Measurements from ENCODE around the gene CDHR4.
"Not testable (repeated sequence)": the region's sequence is repeated elsewhere in the genome, so short reads cannot be mapped to it uniquely, and the experiment has no call there.

Gene CDHR4

DNA sequence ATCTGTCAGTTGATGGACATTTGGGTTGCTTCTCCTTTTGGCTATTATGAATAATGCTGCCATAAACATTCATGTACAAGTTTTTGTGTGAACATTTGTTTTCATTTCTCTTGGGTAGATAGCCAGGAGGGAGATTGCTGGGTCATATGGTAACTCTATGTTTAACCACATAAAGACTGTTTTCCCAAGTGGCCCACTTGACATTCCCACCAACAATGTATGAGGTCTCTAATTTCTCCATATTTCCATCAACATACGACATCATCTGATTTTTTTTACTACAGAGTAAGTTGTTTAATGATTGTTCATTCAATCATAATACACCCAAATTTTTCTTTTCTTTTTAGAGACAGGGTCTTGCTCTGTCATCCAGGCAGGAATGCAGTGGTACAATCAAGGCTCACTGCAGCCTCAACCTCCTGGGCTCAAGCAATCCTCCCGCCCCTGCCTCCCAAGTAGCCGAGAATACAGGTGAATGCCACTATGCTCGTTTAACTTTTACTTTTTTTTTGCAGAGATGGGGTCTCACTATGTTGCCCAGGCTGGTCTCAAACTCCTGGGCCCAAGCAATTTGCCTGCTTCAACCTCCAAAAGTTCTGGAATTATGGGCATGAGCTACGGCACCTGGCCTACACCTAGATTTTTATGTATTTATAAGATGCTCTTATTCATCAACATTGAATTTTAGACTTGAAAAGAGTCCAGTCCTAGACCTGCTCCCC is 20.2 kb downstream of the CDHR4 start:
- DNase-seq, result no peak

DNA sequence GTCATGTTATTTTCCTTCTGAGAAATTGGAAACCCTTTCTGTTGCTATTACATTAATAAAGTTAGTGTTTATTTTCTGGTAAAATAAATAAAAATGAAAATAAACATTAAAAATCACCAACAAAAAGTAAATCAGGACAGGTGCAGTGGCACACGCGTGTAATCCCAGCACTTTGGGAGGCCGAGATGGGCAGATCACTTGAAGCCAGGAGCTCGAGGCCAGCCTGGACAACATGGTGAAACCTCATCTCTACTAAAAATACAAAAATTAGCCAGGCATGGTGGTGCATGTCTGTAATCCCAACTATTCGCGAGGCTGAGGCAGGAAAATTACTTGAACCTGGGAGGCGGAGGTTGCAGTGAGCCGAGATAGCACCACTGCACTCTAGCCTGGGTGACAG is 23.6 kb downstream of the CDHR4 start:
- DNase-seq, result not testable (repeated sequence)

DNA sequence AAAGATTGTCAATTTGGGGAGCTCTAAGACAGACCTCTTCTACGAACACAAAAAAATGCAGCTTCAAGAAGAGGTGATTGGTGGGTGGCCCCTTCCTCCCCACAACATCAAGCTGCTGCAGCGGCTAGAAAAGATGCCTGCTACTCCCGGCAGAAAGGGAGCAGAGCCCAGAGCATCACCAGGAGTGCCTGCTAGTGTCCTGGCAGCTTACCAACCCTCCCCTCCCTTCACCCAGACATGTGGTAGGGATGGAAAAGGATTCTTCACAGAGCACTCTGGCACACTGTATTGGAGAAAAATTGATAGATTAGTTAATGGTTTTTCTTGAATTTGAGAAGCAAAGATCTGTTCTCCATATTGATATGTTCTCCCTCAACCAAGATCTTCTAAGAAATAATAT is 24.1 kb downstream of the CDHR4 start:
- DNase-seq, result no peak

DNA sequence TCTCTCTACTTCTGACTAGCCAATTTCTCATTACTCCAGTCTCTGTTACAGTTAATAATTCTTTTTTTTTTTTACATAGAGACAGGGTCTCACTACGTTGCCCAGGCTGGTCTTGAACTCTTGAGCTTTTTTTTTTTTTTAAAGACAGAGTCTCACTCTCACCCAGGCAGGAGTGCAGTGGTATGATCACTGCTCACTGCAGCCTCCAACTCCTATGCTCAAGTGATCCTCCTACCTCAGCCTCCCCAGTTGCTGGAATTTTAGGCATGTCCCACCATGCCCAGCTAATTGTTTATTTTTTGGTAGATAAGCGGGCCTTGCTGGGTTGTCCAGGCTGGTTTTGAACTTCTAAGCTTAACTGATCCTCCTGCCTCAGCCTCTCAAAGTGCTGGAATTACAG is 27.0 kb downstream of the CDHR4 start:
- DNase-seq, result no peak

DNA sequence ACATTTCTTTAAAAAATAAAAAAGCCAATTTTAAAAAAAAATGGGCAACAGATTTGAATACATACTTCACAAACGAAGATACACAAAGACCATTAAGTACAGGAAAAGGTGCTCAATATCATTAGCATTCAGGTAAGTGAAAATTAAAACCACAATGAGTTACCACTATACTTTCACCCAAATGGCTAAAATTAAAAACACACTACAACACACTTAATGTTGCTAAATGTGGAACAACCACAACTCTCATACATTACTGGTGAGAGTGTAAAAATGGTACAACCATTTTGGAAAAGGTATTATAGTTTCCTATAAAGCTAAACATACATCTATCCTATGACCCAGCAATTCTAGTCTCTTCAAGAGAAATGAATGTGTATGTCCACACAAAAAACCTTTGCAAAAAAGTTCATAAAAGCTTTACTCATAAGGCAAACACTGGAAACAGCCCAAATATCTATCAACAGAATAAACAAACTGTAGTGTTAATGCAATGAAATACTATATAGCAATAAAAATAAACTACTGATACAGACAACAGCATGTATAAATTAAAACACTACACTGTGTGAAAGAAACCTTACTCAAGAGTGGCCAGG is 28.2 kb downstream of the CDHR4 start:
- no peak for DNase-seq

DNA sequence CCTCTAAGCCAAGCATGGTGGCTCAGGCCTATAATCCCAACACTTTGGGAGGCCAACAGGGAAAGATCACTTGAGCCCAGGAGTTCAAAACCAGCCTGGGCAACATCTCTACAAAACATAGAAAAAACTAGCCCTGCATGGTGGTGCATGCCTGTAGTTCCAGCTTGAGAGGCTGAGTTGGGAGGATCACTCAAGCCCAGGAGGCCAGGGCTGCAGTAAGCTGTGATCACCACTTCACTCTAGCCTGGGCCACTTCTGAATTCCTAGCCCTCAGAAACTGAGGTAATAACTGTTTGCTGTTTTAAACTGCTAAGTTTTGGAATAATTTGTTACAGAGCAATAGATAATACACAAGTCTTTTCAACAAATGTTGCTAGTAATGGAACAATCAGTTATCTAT is 29.7 kb downstream of the CDHR4 start:
- DNase-seq, result no peak

DNA sequence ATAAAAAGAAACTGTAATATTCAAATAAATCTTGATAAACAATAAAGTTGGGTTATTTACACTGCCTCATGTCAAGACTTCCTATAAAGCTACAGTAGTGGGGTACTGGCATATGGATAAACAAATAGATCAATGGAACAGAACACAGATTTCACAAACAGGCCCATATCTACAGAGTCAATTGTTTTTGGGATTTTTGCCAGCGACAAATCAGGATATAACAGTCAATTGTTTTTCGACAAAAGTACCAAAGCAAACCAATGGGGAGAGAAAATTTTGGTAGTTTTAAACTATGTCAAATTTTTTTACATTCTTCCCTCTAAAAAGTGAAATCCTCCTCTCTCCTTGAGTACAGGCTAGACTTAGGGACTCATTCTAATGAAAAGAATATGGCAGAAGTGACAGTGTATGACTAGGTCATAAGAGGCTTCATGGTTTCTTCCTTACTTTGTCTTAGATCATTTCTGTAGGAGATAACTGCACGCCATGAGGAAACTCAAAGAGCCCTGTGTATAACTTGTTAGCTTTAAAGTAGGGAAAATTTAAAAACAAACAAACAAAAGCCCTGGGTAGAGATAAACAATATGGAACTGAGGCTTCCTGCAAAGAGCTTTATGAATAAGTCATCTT is 30.3 kb downstream of the CDHR4 start:
- no peak for DNase-seq

DNA sequence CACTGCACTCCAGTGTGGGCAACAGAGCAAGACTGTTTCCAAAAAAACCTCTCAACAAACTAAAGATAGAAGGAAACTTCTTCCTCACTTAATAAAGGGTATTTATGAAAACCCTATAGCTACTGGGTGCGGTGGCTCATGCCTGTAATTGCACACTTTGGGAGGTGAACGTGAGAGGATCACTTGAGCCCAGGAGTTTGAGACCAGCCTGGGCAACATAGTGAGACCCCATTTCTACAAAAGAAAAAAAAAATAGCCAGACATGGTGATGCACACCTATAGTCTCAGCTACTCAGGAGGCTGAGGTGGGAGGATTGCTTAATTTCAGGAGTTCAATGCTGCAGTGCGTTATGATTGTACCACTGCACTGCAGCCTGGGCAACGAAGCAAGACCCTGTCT is 35.7 kb downstream of the CDHR4 start:
- no peak for DNase-seq

DNA sequence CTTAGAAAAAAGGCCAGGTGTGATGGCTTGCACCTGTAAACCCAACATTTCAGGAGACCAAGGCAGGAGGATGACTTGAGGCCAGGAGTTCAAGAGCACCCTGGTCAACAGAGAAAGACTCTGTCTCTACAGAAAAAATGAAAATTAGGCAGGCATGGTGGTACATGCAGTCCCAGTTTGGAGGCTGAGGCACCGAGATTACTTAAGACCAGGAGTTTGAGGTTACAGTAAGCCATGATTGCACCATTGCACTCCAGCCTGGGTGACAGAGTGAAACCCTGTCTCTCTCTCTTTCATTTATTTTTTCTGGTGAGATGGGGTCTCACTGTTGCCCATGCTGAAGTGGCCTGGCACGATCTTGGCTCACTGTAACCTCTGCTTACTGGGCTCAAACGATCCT is 38.0 kb downstream of the CDHR4 start:
- DNase-seq, result no peak

DNA sequence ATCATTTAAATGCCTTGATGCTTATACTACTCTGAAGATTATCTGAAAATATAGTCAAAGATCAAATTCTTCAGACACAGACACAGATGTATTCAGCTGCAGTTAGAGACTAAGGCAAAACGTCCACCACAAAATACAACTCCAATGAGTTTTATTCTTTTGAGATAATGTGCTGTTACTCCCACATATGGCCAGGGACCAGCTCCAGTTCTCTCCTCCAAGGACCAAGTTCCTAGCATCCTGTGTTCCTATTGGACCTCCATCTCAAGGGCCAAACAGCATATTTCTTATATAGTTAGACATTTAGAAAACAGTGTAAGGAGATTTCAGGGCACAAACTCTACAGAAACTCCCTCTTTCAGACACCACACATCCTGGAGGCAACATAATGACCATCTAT is 40.4 kb downstream of the CDHR4 start:
- no peak for DNase-seq

DNA sequence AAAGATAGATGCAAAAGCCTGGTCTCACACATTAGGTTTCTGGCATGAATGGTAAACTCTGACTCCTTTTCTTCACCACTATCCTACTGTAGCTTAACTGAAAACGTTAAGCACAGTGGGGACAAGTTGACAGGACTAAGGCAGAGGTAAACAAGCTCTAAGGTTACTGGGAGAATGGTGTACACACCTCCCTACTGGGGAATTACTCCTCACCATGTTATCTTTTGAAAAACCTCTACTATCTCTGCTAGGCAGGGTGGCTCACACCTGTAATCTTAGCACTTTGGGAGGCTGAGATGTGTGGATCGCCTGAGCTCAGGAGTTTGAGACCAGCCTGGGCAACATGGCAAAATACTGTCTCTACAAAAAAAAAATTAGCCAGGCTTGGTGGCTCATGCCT is 42.5 kb downstream of the CDHR4 start:
- no peak for DNase-seq

DNA sequence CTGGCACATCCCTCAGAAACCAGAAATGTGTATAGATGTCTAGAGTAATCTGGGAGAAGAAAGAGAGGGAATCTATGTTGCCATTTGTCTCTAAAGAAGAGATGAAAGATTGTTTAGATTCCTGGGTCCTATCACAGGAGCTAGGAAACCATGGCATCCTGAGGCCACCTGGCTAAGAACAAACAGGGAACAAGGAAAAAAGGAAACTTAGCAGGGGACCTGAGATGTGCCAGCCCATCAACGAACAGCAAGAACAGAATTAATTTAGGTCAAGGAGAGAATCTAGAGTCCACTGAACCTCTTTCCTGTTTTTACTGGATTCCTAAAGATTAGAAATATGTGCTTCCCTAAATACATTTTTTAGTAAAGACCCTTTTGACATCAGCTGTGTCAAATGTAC is 43.6 kb downstream of the CDHR4 start:
- no peak for DNase-seq

DNA sequence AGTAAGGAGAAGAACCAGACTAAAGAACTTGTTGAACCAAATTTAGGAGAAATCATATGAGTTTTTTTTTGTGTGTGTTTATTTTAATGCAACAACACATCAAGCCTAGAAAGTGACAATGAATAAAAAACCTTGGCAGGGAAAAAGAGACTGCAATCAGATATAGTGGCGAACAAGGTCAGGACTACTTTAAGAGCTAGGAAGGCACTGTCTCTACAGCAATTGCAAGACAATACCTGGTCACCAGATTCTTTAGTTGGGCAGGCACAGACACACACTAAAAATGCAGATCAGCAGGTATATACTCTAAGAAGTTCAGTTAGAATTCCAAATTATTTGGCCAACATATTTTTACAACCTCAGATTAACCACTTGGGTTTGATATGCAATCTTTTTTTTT is 45.1 kb downstream of the CDHR4 start:
- no peak for DNase-seq

DNA sequence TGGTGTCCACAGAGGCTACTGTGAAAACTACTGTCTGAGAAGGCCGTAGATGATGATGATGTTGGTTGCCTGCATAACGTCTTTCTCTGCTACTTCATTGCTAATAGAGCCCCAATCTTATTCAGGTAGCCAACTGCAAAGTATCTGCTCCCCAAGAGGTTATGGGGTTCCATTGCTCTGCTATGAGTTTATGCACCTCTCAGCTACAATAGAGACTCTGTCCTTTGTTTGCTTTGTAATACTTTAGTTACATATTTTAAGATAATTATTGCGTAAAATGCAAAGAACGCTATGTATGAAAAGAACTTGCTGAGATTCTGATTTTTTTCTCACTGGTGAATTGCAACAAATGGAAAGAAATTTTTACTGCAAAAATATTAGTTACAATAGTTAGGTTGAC is 48.2 kb downstream of the CDHR4 start:
- DNase-seq, result no peak

DNA sequence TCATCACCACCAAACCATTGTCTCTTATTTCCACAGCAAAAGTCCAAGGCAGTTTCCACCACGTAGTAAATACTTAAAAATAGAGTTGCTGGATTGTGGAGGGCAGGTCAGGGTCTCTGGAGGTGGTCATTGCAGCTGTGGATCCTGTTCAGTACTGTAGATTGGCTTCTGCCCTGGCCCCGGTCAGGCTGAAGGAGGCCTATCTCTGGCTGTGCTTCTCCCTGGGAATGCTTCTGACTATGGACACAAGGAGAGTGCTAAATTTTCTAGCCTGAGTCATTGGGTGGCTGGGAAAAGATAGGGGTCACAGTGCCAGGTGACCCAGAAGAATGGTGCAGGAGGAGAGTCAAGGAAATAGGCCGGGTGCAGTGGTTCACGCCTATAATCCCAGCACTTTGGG is 49.6 kb downstream of the CDHR4 start:
- DNase-seq, result no peak

DNA sequence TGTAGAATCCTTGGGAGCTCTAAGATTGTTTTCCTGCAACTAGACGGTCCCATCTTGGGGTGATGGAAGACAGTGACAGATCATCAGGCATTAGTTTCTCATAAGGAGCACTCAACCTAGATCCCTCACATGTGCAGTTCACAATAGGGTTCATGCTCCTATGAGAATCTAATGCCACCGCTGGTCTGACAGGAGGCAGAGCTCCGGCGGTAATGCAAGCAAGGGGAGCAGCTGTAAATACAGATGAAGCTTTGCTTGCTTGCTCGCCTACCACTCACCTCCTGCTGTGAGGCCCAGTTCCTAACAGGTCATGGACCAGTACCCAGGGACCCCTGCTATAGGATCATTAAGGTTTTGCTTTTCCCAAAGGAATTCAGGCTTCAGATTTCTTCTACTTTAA is 50.8 kb downstream of the CDHR4 start:
- DNase-seq, result not testable (repeated sequence)

DNA sequence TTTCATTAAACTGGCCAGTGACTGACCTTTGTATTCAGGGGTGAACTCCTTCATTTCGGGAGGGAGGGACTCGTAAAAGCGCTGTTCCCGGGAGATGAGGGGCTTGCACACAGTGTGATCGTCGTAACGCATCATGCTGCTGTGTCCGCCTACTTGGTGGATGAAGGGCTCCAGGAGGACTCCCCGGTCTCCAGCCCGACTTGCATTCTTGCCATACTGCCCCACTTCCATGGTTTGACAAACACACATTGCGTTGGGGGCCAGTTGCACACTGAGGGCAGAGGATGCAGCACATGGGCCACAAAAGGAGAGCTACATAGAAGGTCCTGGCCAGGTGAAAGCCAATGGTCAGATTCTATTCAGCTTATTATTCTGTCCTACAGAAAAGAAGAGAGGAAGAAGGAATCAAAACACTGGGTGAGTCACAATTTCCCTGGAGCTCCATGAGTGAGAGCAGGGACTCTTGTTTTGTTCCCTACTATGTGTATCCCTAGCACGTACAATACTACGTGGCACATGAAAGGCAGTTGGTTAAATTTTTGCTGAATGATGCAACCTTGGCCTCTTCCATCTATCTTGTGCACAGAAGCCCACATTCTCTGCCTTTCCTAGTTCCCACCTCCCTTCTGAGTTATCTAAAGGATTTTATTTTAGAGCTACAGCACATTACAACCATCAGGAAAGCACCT is 51.7 kb downstream of the CDHR4 start:
- no peak for DNase-seq

DNA sequence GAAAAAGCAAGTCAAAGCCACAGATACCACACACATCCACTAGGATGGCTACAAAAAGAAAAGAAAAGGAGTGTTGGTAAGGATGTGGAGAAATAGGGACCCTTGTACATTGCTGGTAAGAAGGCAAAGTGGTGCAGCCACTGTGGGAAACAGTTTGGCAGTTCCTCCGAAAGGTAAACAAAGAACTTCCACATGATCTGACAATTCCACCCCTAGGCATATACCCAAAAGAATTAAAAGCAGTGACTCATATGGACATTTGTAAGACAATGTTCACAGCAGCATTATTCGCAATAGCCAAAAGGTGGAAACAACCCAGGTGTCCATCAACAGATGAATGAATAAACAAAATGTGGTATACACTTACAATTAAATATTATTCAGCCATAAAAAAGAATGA is 53.7 kb downstream of the CDHR4 start:
- no peak for DNase-seq
